Erythroblast (primary cell): ENCODE results near the gene LRRC39.

Experiments used
- GATA1 ChIP-seq: IDR thresholded peaks from 2 replicates; pipeline ENCODE4 v1.6.1; 2011; ENCODE audit warnings: low read depth, mild to moderate bottlenecking, control low read depth, low read length, moderate library complexity
- POLR2A ChIP-seq: IDR thresholded peaks from 2 replicates; pipeline ENCODE4 v1.6.1; 2011; ENCODE audit warnings: mild to moderate bottlenecking, low read length

DNA sequence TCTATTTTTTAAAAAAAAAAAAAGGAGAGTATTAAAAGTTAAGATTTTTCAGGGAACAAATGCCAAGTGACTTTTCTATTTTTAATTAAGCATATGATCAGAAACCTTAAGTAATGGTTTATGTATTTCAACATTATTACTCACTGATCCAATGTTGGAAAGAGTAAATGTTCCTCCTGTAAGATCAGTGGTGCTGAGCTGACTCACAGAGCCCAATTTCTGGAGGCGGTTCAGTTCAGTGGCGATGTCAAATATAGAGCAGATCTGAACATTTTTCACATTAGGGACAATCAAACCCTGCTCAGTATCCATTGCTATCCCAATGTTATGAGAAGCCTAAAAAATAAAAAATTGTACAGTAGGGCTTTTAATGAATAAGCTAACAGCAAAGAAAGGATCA lies 28.2 kb upstream of the LRRC39 start:
- TF ChIP-seq POLR2A (no peak), GATA1 (no peak)
